ENCODE results near the gene VSTM2B.
A peak's percentile ranks its signal among the peaks of the same experiment; 100 is the strongest.

The VSTM2B gene

GRCh38 chr19:29605653-29606419 is 80.0 kb downstream of the VSTM2B start, which contains the start of gene POP4:
POP4 (plus strand) TSS chr19:29606283; CDS start chr19:29606319, 36 bp downstream.
- DNase-seq, result peak; percentile 94

DNA sequence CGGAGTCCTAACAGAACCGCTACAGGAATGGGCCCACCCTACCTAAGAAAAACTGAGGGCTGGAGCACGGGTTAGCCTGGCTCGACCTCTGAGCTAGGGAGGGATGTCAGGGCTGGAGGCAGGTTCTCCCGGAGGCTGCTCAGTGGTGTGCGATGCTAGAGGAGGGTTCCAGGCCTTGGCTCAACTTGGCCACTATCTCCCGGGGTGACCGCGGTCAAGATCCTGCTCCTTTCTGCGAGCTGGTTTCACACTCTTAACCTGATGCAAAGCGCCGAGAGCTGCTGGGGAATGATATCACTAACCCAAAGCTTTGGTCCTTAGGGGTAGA is 80.6 kb downstream of the VSTM2B start:
- no peak for DNase-seq

GRCh38 chr19:29609636-29610035 is 83.8 kb downstream of the VSTM2B start:
- no peak for DNase-seq

- DNase-seq, result no peak
Observed at GRCh38 chr19:29610213-29610573, 84.4 kb downstream of the VSTM2B start.

DNA sequence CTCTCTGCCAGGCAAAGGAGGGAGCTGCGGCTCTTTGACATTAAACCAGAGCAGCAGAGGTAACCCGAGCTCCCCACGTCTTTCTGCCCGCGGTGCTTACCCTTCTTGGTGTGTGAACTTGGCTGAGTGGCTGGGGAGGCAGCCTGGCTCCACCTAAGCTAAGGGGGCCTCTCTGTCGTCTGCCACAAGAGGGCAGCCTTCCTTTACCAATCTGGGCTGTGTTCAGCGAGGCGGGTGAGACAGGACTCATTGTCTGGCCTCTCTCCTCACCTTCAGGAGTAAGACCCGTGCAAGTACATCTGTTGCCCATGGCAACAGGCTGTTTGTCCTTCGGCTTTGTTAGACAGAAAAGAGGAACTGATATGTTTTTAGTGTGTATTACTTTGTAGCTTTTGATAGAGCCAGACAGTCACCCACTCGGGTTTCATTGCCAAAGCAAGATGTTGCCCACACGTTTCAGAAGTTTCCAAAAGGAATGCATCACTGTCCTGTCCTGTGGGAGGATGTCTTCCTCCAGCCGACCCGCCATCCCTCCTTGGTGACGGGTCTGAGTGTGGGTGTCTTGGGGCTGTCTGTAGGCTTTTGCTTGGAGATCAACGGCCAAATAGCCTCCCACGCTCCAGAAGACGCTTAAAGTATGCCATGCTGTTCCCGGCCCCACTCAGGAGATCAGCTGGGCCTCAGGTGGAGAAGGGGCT is 84.9 kb downstream of the VSTM2B start:
- peak; percentile 77 for DNase-seq

DNA sequence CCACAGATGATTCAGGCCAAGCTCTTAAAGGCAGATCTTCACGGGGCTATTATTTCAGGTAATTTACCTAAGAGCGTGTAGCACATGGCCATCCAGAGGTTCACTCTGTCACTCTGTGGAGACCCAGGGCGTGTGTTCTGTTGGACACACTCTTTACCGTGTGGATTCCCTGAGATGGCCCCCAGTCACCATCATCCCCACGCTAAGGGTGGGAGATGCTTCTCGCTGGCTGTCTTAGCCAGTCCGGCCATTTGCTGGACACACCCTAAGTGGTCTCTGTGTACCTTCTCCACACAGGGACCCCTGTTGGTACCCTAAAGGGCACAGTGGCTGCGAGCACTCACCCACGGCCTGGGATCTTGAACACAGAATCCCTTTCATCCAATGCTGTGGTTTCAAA is 86.3 kb downstream of the VSTM2B start:
- DNase-seq, result no peak

GRCh38 chr19:29612801-29613595 is 87.2 kb downstream of the VSTM2B start:
- no peak for DNase-seq

DNA sequence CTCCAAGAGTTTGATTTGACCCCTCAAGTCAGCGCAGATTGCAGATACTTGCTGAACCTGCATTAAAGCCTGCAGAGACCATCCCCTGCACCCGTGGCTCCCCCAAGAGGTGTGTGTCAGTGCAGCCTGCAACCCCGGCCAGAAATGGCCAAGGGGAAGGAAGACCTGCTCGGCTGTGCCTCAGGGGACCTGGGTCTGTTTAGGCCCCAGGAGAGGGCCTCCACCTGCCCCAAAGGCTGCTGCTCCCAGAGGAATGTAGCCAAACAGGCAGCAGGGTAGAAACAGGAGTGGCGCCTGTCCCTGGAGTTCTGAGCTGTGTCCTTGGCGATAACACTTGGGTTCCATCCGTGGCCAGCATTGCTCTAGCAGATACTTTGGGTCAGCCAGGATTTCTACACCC is 88.3 kb downstream of the VSTM2B start:
- no peak for DNase-seq
